Stomach (tissue), 9 donors: ENCODE results near the gene CLTB. TPM values are rescaled to one million over a fixed set of nuclear protein-coding genes. Genes with fewer than 3 reads are reported as not detected.
A peak's percentile ranks its signal among the peaks of the same experiment; 100 is the strongest.
"Not testable (repeated sequence)": the region's sequence is repeated elsewhere in the genome, so short reads cannot be mapped to it uniquely, and the experiment has no call there.

Experiments used
- DNase-seq, 2 donors: peaks; one replicate each; pipeline versions ENCODE4 v3.0.0 to v3.0.0-alpha.2; 2013 to 2019
- H3K27ac ChIP-seq, 5 donors: fragments of 200-600 bp in 4 of 5; sonication (generic) in 4 of 5; one replicate each; pipeline ENCODE4 v1.5.1; 2013 to 2019; ENCODE audit warnings: mild to moderate bottlenecking in 1 of 5, moderate library complexity in 1 of 5
- H3K27me3 ChIP-seq, 3 donors: fragments of 200-600 bp; sonication (generic); one replicate each; pipeline ENCODE4 v1.5.1; 2017 to 2019; ENCODE audit warnings: mixed run types in 1 of 3
- H3K36me3 ChIP-seq, 4 donors: fragments of 200-600 bp; sonication (generic); 1 replicate in 3 of 4; 2 replicates in 1 of 4; pipeline ENCODE4 v1.5.1; 2016 to 2019
- H3K4me1 ChIP-seq, 4 donors: fragments of 200-600 bp; sonication (generic); one replicate each; pipeline ENCODE4 v1.5.1; 2016 to 2019
- H3K4me3 ChIP-seq, 4 donors: fragments of 200-600 bp; sonication (generic) in 3 of 4; one replicate each; pipeline ENCODE4 v1.5.1; 2016 to 2019; ENCODE audit warnings: mild to moderate bottlenecking in 1 of 4
- H3K9me3 ChIP-seq, 4 donors: fragments of 200-600 bp; sonication (generic); one replicate each; pipeline ENCODE4 v1.5.1; 2016 to 2019
- CTCF ChIP-seq, 7 experiments: fragments of 450-650 bp in 4 of 7; fragments of 200-600 bp in 3 of 7; sonication (generic) in 3 of 7; IDR thresholded peaks; one replicate each; pipeline ENCODE4 v1.5.1; 2016 to 2019; ENCODE audit warnings: antibody characterized with exemption in 7 of 7, control low read depth in 2 of 7, mild to moderate bottlenecking in 1 of 7
- EP300 ChIP-seq: sonication (generic); formaldehyde crosslinking; IDR thresholded peaks from one replicate; pipeline ENCODE4 v1.6.1; 2017; ENCODE audit warnings: antibody characterized with exemption
- POLR2A ChIP-seq, 4 donors: fragments of 450-650 bp; IDR thresholded peaks; one replicate each; pipeline ENCODE4 v1.6.1; 2016; ENCODE audit warnings: antibody characterized with exemption in 4 of 4, control low read depth in 2 of 4, mild to moderate bottlenecking in 1 of 4, moderate library complexity in 1 of 4
- POLR2AphosphoS5 ChIP-seq, 3 donors: sonication (generic); formaldehyde crosslinking; IDR thresholded peaks; one replicate each; pipeline ENCODE4 v1.6.1; 2016; ENCODE audit warnings: antibody characterized with exemption in 3 of 3
- WGBS, 5 donors: extraction: QIAGEN DNeasy Blood & Tissue Kit in 3 of 5; methylation state at CpG; one replicate each; pipeline versions ENCODE4 v1.1.5 to v1.1.7; 2013 to 2018; 5-methylcytosine and 5-hydroxymethylcytosine counted together
- intact Hi-C: fragments of 100-400 bp; cut with DNase I; formaldehyde crosslinking; loops from one replicate; pipeline ENCODE4 v1.15.1; 2023; ENCODE audit warnings: low total_unique reads
- polyA plus RNA-seq, 3 donors: library from polyadenylated mRNA; stranded (reverse); fragments of 200-250 nt; gene quantifications; one replicate each; pipeline ENCODE4 v1.2.3, GENCODE V29; 2013
- total RNA-seq, 5 donors: library from RNA; depleted of rRNA; stranded (reverse); fragments of >200 nt; gene quantifications; one replicate each; pipeline versions ENCODE4 v1.1.0 to v1.2.3, GENCODE V29; 2014 to 2016
- donor health status: healthy with polysubstance abuse.
- donor health status: Bipolar disorder and iron deficiency.
- donor health status: healthy.

CLTB gene
- total and polyA plus RNA-seq, 8 donors: 81.9 to 427 (median 213) TPM

GRCh38 chr5:176409765-176410164 is 6.6 kb downstream of the CLTB start:
- Histone ChIP-seq H3K36me3 (peaks cover 11 to 67% (median 55%) of the 10 kb centered on the region in 4 donors), H3K4me3 (no peak overlapping the region), H3K27me3 (no peaks in the 10 kb centered on the region), H3K27ac (peak overlapping the region in 1 of 5 donors; percentile 94), H3K4me1 (peaks cover 28 to 76% (median 37%) of the 10 kb centered on the region in 4 donors), H3K9me3 (no peaks in the 10 kb centered on the region)
- DNase-seq: no peak
- intact Hi-C loops: no loop called here
- TF ChIP-seq POLR2AphosphoS5 (IDR thresholded peaks at IDR 0.05): no peak
- no peak for TF ChIP-seq POLR2A (IDR thresholded peaks at IDR 0.05)
- no peak for TF ChIP-seq EP300
- no peak for TF ChIP-seq CTCF (IDR thresholded peaks at IDR 0.05)
- 94 to 97% (median 97%) methylated on average over 4 of the region's 4 CpGs for WGBS, 5 donors

- 82 to 86% (median 84%) methylated on average over 5 of the region's 5 CpGs for WGBS, 5 donors
- no peak for TF ChIP-seq CTCF (IDR thresholded peaks at IDR 0.05)
- TF ChIP-seq EP300: no peak
- no peak for TF ChIP-seq POLR2AphosphoS5 (IDR thresholded peaks at IDR 0.05)
- TF ChIP-seq POLR2A (IDR thresholded peaks at IDR 0.05): no peak
- intact Hi-C loops: no loop called here
- H3K27me3 ChIP-seq: no peaks in the 10 kb centered on the region
- H3K36me3 ChIP-seq: peaks cover 11 to 78% (median 63%) of the 10 kb centered on the region in 4 donors
- H3K27ac ChIP-seq: no peak overlapping the region
- H3K4me3 ChIP-seq: no peak overlapping the region
- H3K9me3 ChIP-seq: no peaks in the 10 kb centered on the region
- no peak for DNase-seq
- peaks cover 16 to 74% (median 30%) of the 10 kb centered on the region in 4 donors for H3K4me1 ChIP-seq
These were observed 7.7 kb downstream of the CLTB start for GRCh38 chr5:176408590-176408989.

GRCh38 chr5:176408252-176408573 is 8.1 kb downstream of the CLTB start:
- H3K27ac ChIP-seq, DNase-seq, intact Hi-C loops, H3K9me3 ChIP-seq, H3K27me3 ChIP-seq, H3K4me3 ChIP-seq: not testable (repeated sequence)
- 91 to 95% (median 93%) methylated on average over 10 of the region's 10 CpGs for WGBS, 5 donors
- H3K4me1 ChIP-seq: peaks cover 16 to 74% (median 28%) of the 10 kb centered on the region in 4 donors
- H3K36me3 ChIP-seq: peaks cover 11 to 78% (median 64%) of the 10 kb centered on the region in 4 donors

GRCh38 chr5:176407456-176408251 is 8.7 kb downstream of the CLTB start:
- Histone ChIP-seq H3K27ac (no peak overlapping the region), H3K9me3 (no peaks in the 10 kb centered on the region), H3K4me3 (no peak overlapping the region), H3K27me3 (no peaks in the 10 kb centered on the region), H3K36me3 (peaks cover 11 to 78% (median 64%) of the 10 kb centered on the region in 4 donors), H3K4me1 (peaks cover 11 to 74% (median 25%) of the 10 kb centered on the region in 4 donors)
- intact Hi-C loops: no loop called here
- 91 to 96% (median 93%) methylated on average over 5 to 6 of the region's 6 CpGs for WGBS, 5 donors
- no peak for DNase-seq
- TF ChIP-seq EP300 (no peak), POLR2AphosphoS5 (IDR thresholded peaks at IDR 0.05) (no peak), CTCF (IDR thresholded peaks at IDR 0.05) (no peak), POLR2A (IDR thresholded peaks at IDR 0.05) (no peak)

- H3K36me3 ChIP-seq: peaks cover 11 to 81% (median 66%) of the 10 kb centered on the region in 4 donors
- H3K4me1 ChIP-seq: peaks cover 3 to 74% (median 21%) of the 10 kb centered on the region in 4 donors
- H3K27ac ChIP-seq: no peak overlapping the region
- intact Hi-C loops: no loop called here
- H3K4me3 ChIP-seq: no peak overlapping the region
- H3K9me3 ChIP-seq: no peaks in the 10 kb centered on the region
- 72 to 91% (median 88%) methylated on average over 9 of the region's 9 CpGs for WGBS, 5 donors
- DNase-seq: no peak
- no peaks in the 10 kb centered on the region for H3K27me3 ChIP-seq
- no peak for TF ChIP-seq POLR2AphosphoS5 (IDR thresholded peaks at IDR 0.05)
- no peak for TF ChIP-seq CTCF (IDR thresholded peaks at IDR 0.05)
- TF ChIP-seq EP300: no peak
- TF ChIP-seq POLR2A (IDR thresholded peaks at IDR 0.05): no peak
These were observed 9.8 kb downstream of the CLTB start for GRCh38 chr5:176406436-176407052.
